Uterus (tissue), 4 donors: ENCODE results near the gene SYT13. TPM values are rescaled to one million over a fixed set of nuclear protein-coding genes. Genes with fewer than 3 reads are reported as not detected.

Experiments used
- DNase-seq, 2 donors: peaks; one replicate each; pipeline ENCODE4 v3.0.0-alpha.2; 2019 to 2020
- H3K27ac ChIP-seq, 2 donors: fragments of 200-600 bp; sonication (generic); 1 replicate in 1 of 2; 2 replicates in 1 of 2; pipeline ENCODE4 v1.5.1; 2016 to 2018
- H3K27me3 ChIP-seq, 2 donors: fragments of 200-600 bp; sonication (generic); one replicate each; pipeline ENCODE4 v1.5.1; 2018 to 2019; ENCODE audit warnings: control low read depth in 1 of 2
- H3K36me3 ChIP-seq, 2 donors: fragments of 200-600 bp; sonication (generic); one replicate each; pipeline ENCODE4 v1.5.1; 2019; ENCODE audit warnings: control low read depth in 1 of 2
- H3K4me1 ChIP-seq, 2 donors: fragments of 200-600 bp; sonication (generic); one replicate each; pipeline ENCODE4 v1.5.1; 2018 to 2019; ENCODE audit warnings: control low read depth in 1 of 2
- H3K4me3 ChIP-seq, 2 donors: fragments of 200-600 bp; sonication (generic); 1 replicate in 1 of 2; 2 replicates in 1 of 2; pipeline ENCODE4 v1.5.1; 2018 to 2019; ENCODE audit warnings: mild to moderate bottlenecking in 1 of 2
- H3K9me3 ChIP-seq, 2 donors: fragments of 200-600 bp; sonication (generic); one replicate each; pipeline ENCODE4 v1.5.1; 2019; ENCODE audit warnings: control low read depth in 1 of 2
- POLR2A ChIP-seq, 2 donors: fragments of 450-650 bp; IDR thresholded peaks; one replicate each; pipeline ENCODE4 v1.6.1; 2016; ENCODE audit warnings: antibody characterized with exemption in 2 of 2, mild to moderate bottlenecking in 1 of 2, moderate library complexity in 1 of 2
- intact Hi-C: fragments of 100-400 bp; cut with DNase I; formaldehyde crosslinking; loops from one replicate; pipeline ENCODE4 v1.15.1; 2023; ENCODE audit warnings: low total_unique reads
- total RNA-seq, 4 donors: library from RNA; depleted of rRNA in 3 of 4; stranded (reverse); fragments of >200 nt in 3 of 4; gene quantifications; one replicate each; pipeline versions ENCODE4 v1.1.0 to v1.2.4, GENCODE V29; 2014 to 2023
- TF ChIP-seq, protein P1 (sequence below), 4 experiments: fragments of 200-600 bp in 2 of 4; fragments of 450-650 bp in 2 of 4; sonication (generic) in 2 of 4; IDR thresholded peaks; one replicate each; pipeline ENCODE4 v1.5.1; 2016 to 2019; ENCODE audit warnings: antibody characterized with exemption in 4 of 4, mild to moderate bottlenecking in 2 of 4, moderate library complexity in 1 of 4
- donor health status: DM: yes; HTN: yes; CAD: no.

SYT13 gene
- total RNA-seq, 4 donors from 2014 or later: 4.9 TPM; not detected in 3

DNA sequence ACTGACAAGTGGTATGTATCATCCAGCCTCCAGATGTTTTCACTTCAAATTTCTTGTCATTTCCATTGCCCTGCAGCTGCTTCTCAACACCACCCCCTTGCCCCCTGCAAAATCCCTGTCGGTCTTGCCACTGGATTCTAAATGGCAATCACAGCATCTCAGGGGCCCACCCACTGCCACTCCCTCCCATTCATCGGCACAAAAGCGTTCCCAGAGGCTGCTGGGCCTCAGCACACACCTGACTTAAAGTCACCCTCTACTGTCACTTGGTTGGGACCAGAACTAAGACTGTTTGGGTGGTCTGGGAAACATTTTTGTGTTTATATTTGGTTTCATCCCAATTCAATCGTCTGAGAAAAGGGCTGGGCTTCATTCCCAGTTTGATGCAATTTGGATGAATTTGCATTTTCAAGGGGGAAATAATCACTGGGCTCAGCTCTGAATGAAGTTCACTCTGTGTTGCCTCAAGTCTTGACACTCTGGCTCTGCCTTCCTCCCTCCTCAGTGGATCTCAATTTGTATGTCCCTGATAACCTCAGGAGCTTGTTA, 27.1 kb downstream of the SYT13 start:
- no peak for DNase-seq
- no peak overlapping the region for H3K4me3 ChIP-seq
- H3K27me3 ChIP-seq: no peaks in the 10 kb centered on the region
- no peaks in the 10 kb centered on the region for H3K36me3 ChIP-seq
- intact Hi-C loops: no loop called here
- TF ChIP-seq POLR2A (IDR thresholded peaks at IDR 0.05): no peak
- TF ChIP-seq, protein P1, sequence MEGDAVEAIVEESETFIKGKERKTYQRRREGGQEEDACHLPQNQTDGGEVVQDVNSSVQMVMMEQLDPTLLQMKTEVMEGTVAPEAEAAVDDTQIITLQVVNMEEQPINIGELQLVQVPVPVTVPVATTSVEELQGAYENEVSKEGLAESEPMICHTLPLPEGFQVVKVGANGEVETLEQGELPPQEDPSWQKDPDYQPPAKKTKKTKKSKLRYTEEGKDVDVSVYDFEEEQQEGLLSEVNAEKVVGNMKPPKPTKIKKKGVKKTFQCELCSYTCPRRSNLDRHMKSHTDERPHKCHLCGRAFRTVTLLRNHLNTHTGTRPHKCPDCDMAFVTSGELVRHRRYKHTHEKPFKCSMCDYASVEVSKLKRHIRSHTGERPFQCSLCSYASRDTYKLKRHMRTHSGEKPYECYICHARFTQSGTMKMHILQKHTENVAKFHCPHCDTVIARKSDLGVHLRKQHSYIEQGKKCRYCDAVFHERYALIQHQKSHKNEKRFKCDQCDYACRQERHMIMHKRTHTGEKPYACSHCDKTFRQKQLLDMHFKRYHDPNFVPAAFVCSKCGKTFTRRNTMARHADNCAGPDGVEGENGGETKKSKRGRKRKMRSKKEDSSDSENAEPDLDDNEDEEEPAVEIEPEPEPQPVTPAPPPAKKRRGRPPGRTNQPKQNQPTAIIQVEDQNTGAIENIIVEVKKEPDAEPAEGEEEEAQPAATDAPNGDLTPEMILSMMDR (IDR thresholded peaks at IDR 0.05): no peak
- H3K9me3 ChIP-seq: no peaks in the 10 kb centered on the region
- H3K4me1 ChIP-seq: no peaks in the 10 kb centered on the region
- H3K27ac ChIP-seq: no peak overlapping the region

DNA sequence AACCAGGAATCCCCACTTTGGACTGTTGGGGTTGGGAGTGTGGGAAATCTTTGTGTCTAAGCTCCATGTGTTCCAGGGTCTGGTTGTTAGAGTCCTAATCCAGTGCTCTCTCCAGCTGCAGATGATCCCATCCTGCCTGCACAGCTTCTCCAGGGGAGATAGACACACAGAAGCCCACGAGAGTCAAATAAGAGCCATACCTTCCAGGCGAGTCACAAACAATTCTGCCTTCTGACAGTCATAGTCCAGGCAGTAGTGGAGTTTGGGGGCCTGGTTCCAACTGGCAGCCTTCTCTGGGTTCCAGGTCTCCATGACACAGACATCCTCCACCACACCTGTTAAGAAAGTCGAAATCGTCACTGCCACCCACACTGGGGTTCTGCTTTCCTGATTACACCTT, 32.1 kb downstream of the SYT13 start:
- Histone ChIP-seq H3K4me3 (no peak overlapping the region), H3K9me3 (no peaks in the 10 kb centered on the region), H3K4me1 (no peaks in the 10 kb centered on the region), H3K36me3 (no peaks in the 10 kb centered on the region), H3K27ac (no peak overlapping the region), H3K27me3 (no peaks in the 10 kb centered on the region)
- no peak for DNase-seq
- intact Hi-C loops: no loop called here
- TF ChIP-seq, protein P1 (IDR thresholded peaks at IDR 0.05): no peak
- TF ChIP-seq POLR2A (IDR thresholded peaks at IDR 0.05): no peak

DNA sequence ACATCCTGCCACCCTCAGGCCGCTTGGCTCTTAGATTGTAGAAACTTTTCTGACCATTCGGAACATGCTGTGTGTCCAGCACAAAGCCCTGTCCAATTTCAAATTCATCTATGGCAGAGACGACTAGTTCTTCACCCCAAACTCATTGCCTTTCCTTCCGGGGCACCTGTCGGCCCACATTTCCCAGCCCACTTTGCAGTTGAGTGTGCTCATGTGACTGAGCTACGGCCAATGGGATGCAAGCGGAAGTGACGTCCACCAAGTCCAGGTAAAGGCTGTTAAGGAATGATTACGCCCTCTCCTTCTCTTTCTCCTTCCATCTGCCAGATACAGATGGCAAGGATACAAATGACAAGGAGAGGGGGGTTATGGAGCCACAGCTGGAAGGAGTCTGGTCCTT, 32.5 kb downstream of the SYT13 start:
- H3K36me3 ChIP-seq: no peaks in the 10 kb centered on the region
- DNase-seq: no peak
- no peak overlapping the region for H3K4me3 ChIP-seq
- intact Hi-C loops: no loop called here
- H3K4me1 ChIP-seq: no peaks in the 10 kb centered on the region
- H3K9me3 ChIP-seq: no peaks in the 10 kb centered on the region
- TF ChIP-seq POLR2A (IDR thresholded peaks at IDR 0.05): no peak
- TF ChIP-seq, protein P1 (IDR thresholded peaks at IDR 0.05): no peak
- no peaks in the 10 kb centered on the region for H3K27me3 ChIP-seq
- H3K27ac ChIP-seq: no peak overlapping the region

DNA sequence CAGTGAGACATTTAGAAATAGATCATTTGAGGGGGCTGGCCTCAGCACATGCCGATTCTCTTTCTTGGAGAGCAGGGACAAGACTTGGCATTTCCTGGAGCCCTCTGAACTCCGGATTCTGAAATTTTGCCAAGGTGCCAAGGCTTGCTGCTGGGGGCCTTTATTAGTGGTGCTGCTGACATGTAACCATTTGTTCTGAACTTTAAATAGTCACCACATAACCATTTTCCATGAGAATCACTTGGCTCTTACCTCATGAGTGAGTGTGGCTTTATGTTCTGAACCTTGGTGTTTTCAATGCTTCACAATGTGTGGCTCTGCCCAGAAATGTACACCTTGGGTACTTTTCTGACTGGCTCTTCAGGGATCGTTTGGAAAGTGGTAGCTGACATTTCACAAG, 33.3 kb downstream of the SYT13 start:
- no peaks in the 10 kb centered on the region for H3K27me3 ChIP-seq
- no peak for TF ChIP-seq POLR2A (IDR thresholded peaks at IDR 0.05)
- TF ChIP-seq, protein P1 (IDR thresholded peaks at IDR 0.05): no peak
- no peaks in the 10 kb centered on the region for H3K9me3 ChIP-seq
- H3K36me3 ChIP-seq: no peaks in the 10 kb centered on the region
- no peaks in the 10 kb centered on the region for H3K4me1 ChIP-seq
- no peak overlapping the region for H3K4me3 ChIP-seq
- H3K27ac ChIP-seq: no peak overlapping the region
- no peak for DNase-seq
- intact Hi-C loops: no loop called here

DNA sequence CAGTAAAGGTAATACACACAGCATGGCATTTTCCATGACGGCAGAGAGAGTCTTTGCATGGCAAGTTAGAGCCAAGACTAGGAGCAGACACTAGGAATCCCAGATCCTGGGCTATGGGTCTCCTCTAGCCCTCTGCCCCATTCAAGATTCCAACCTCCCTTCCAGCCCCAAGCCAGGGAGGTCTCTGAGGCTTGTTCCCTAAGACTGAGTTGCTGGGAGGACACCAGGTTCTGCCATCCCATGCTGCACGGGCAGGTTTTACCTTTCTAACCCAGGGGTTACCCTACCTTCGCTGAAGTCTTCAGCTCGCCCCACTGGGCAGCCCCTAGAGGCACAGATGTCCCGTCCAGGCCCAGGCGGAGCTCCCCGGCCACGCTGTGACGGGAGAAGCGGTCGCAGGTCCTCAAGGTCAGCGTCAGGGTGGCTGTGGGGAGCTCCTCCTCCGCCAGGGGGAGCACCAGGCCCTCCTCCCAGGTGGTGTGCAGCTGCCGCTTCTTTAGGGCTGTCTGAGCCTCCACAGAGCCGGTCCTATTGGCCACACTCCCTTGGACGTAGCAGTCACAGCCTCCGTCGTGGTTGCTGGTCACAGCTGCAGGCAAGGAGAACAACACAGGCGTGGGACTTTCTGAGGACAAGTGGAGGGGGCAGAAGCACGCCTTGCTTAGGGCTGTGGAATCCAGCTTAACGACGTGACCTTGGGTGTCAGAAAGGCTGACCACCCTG, 33.8 kb downstream of the SYT13 start:
- TF ChIP-seq, protein P1 (IDR thresholded peaks at IDR 0.05): peak in 1 of 4 experiments; percentile 9
- no peak for TF ChIP-seq POLR2A (IDR thresholded peaks at IDR 0.05)
- no peaks in the 10 kb centered on the region for H3K27me3 ChIP-seq
- DNase-seq: no peak

More for the DNA sequence above, 33.8 kb downstream of the SYT13 start:
- intact Hi-C loops: no loop called here
- H3K36me3 ChIP-seq: no peaks in the 10 kb centered on the region
- no peak overlapping the region for H3K27ac ChIP-seq
- H3K4me3 ChIP-seq: no peak overlapping the region
- no peaks in the 10 kb centered on the region for H3K9me3 ChIP-seq
- no peaks in the 10 kb centered on the region for H3K4me1 ChIP-seq
